DMS53 treated with DMSO at 0.1 percent for 48 hours (cell line): ENCODE measurements around the gene IFI27L2.
A peak's percentile ranks its signal among the peaks of the same experiment; 100 is the strongest.
"Not testable (repeated sequence)": the region's sequence is repeated elsewhere in the genome, so short reads cannot be mapped to it uniquely, and the experiment has no call there.

Source experiments
- DNase-seq: peaks from one replicate; lab custom pipeline; 2025; ENCODE audit not compliant: unreplicated experiment; lab: John Stamatoyannopoulos, UW

IFI27L2 gene

DNA sequence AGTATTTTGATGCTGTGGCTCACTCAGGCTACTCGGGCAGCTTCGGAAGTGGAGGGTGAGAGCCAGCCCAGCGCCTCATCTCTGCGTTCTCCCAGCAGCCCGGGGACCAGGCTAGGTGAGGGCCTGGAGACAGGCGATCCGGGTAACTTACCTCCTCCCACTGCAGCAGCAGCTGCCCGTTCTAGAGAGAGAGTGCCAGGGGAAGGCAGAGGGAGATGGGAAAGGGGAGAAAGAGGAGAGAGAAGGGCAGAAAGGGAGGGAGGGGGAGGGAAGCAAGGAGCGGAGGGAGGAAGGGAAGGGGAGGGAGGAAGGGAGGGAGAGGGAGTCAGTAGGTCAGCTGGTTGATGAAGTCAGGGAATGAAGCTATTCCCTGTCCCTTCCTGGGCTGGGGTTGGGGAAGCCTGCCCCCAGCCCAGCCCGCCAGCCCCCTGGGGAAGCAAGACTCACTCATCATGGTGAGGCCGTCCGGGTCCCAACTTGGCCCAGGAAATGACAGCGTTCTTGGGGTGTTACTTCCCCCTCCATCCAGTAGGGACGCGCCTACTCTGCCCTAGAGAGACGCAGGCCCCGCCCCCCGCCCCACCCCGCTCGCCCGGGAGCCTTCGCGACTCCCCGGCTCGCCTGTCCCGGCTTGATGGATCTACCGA lies at the start of gene IFI27L2:
Gene IFI27L2, minus strand, starts transcription at position 494 of the 647 bp plus-strand sequence. Its CDS starts 40 bp downstream, at position 454.
- peak; percentile 24 for DNase-seq

GRCh38 chr14:94177806-94178205 lies 48.4 kb upstream of the IFI27L2 start:
- no peak for DNase-seq

DNA sequence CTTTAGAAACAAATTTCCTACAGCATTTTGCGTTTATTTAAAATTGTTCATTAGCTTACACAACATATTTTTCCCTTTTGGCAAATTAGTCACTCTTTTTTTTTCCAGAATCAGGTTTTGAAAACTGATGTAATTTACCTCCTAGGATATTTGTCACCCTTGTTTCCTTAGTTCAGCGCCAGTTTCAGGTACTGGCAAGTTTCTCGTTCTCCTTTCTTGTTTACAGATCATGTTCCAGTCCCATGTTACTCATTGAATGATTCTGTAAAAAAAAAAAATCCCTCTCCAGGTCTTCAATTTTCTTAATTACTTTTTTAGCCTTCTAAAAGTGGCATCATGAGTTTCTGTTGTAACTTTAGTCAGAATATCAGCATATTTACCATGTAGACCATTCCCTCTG lies 47.4 kb upstream of the IFI27L2 start:
- DNase-seq = no peak

DNA sequence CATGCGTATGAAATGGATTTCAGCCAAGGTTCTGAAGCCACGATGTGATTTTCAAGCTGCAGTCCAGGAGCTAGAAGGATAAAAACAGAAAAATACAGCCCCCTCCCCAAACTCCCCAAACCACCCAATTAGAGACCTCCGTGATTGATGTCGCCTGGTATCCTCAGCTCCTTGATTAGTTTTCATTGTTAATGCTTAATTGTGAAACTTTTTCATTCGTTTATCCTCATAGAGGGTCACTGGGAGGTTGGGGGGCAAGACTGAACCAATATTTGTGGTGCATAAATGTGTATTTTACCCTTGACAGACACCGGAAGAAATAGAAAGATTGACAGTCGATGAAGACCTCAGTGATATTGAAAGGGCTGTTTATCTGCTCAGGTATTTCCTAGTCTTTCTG lies 46.3 kb upstream of the IFI27L2 start:
- no peak for DNase-seq

DNA sequence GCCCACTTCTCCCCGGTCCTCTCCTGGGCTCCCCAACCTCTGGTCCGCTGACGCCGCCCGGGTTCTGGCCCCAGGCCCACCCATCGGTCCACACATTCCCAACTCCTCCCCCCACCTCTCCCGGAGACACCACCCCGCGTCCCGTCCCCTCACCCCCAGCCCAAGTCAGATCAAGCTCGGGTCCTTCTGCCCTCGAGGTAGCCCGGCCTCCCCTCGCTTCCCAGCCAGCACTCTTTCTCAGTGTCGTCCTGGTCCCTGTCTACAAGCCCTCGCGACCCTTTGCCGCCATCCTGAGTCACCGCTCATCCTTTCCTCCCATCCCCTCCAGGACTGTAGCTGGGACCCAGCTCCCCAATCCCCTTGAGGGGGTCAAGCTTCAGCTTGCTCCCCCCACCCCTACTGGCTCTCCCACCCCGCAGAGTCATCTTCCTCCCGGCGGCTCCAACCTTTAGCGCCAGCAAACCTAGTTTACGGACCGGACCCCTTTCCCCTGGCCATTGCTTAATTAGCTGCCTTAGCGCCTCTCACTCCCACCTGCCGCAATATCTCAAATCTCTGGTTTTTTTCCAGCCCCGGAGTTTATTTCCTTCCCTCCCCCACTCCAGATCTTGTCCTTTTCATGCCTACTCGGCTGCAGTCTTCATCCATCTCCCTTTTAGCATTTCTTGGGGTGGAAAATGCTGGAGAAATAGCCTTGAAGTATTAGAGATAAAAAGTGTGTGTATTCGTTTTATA lies 45.8 kb upstream of the IFI27L2 start:
- DNase-seq = no peak

DNA sequence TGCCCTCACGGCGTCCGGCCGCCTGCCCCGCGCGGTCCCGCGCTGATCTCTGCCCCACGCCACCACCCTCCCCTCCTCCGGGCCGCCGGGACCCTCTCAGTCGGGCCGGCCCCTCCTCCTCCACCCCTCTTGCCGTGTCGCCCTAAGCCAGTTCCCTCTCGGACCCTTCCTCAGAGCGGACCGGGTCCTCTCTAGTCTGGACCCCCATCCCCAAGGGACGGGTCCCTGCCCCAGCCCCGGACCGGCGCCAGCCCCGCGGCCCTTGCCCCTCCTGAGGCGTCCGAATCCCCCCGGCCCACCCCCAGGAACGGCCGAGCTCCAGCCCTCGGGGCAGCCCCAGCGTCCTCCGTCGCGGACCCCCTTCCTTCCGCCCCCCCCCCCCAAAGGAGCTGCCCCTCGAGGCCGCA lies 45.2 kb upstream of the IFI27L2 start:
- no peak for DNase-seq

GRCh38 chr14:94173885-94174603 lies 44.6 kb upstream of the IFI27L2 start, which contains the start of gene PPP4R4:
PPP4R4 (plus strand) TSS chr14:94174322; CDS start chr14:94174466, 144 bp downstream.
- peak; percentile 75 for DNase-seq

DNA sequence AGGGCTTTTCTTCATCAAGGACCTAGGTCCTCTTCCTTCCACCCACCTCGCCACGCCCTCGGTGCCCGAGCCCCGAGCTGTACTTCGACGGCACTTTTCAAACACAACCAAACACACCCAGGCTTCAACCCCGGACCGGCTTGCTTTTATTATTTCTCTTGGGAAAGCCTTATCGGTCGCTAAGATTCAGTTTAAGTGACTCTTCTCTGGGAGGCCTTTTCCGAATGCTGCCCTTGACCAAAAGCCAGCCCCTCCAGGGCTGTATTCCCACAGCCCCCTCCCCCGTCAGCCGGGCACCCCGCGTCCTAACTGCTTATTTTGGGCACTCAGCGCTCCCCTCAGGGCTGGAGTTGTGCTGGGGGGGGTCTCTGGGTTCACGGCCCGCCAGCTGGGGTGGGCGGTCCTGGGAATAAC lies 44.1 kb upstream of the IFI27L2 start:
- no peak for DNase-seq

- DNase-seq = no peak
Measured at GRCh38 chr14:94172545-94172944, 43.1 kb upstream of the IFI27L2 start.

DNA sequence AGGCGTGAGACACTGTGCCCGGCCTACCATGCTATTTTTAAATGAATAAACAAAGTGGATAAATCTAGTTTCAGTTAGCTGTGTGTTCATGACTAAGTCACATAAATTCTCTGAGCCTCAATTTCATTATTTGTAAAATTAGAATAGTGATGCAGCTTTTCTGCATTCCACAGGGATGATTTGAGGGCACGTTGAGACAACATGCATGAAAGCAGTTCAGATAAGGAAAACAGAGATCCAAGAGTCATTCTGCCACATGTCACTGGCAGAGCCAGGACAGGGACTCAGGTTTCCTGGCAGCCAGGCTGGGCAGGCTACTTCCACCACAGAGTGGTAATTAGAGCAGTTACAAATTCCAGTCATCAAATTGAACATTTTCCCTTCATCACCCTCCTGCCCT lies 41.8 kb upstream of the IFI27L2 start:
- DNase-seq = no peak

DNA sequence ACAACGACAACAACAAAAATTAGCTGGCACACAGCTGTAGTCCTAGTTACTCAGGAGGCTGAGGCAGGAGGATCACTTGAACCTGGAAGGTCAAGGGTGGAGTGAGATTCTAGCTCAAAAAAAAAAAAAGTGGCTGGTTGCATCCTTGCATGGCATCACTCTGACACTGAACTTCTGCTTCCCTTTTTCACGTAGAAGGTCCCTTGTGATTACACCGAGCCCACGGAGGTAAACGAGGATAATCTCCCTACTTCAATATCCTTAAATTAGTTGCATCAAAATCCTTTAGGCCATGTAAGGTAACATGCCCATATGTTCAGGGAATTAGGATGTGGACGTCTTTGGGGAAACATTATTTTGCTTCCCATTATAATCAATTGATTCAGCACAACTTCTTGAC lies 40.7 kb upstream of the IFI27L2 start:
- no peak for DNase-seq

DNA sequence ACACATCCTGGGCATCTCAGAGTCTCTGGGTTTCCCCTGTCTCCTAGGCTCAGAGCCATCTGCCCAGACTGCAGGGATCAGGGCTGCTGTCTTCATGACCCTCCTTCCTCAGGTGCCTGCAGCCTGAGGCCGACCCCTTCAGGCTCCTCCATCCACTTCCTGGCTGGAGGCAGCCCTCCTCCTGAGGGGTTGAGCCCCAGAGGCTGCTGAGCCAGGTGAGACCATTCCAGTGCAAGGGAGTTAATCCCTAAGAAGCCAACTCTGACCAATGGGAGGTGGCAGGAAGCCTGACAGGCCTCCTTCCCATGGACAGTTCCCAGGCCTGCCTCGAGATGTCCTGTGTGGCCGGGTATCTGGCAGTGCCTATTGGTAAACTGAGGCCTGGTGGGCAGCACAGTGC lies 36.3 kb upstream of the IFI27L2 start:
- no peak for DNase-seq

DNA sequence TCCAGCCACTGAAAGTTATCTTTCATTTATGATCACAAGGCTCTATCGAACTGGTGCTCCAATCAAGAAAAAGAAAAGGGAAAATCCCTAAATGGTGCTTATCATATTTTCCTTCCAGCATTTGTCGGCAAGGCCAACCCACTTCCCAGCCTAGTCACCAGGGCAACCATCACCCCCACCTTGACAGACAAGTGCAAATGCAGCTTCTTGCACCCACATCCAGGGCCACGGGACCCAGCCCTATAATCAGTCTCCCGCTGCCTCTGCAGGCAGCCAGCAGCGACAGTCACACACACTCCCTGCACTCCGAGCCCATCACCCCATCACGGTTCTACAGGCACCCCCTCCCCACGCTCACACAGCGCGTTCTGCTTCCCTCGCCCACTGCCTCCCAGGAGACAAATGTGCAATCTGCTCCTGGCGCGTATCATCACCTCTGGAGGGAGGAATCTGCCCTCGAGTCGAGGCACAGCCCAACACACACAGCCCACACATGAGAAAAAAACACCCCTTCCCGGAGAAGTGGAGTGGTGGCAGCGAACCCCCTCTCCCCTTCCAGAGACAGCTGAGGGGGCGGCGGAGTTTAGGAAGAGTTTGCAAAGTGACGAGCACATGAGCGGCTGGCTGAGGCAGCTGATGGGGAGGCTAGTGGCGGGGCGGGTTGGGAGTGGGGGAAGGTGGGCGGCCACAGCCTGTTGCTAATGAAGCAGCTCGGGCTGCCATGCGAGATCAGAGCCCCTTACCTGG lies 35.5 kb upstream of the IFI27L2 start:
- no peak for DNase-seq

- no peak for DNase-seq
Measured at GRCh38 chr14:94163796-94164195, 34.4 kb upstream of the IFI27L2 start.

- no peak for DNase-seq
Measured at GRCh38 chr14:94162466-94162865, 33.1 kb upstream of the IFI27L2 start.

- no peak for DNase-seq
Measured at GRCh38 chr14:94161981-94162380, 32.6 kb upstream of the IFI27L2 start.

GRCh38 chr14:94161058-94161457 lies 31.7 kb upstream of the IFI27L2 start:
- DNase-seq = no peak

DNA sequence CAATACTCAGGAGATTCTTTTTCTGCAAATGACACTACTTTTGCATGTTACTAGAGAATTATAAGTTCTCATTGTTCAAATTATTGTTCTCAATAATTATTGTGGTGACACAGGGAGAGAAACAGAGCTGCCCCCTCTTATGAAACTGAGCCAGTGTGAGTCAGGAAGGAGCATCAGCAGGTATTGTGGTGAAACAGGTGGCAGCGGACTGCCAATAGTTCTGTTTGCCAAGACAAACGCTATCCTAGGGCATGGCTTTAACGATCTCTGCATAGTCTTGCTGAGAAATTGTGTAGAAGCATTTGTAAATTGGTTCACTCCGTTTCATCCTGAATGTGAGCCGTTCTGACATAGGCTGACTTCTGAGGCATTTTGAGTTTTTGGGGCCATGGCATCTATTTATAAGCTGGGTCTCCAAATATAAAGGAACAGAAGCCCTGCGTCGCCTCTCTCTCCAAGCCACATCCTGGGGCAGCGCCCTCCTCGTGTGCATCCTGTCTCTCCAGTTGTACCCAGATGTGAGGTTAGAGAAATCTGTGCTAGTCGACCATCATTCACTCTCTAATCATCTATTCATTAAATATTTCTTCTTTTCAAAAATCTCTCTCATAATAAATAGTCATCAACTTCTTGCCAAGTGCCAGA lies 29.0 kb upstream of the IFI27L2 start:
- no peak for DNase-seq

DNA sequence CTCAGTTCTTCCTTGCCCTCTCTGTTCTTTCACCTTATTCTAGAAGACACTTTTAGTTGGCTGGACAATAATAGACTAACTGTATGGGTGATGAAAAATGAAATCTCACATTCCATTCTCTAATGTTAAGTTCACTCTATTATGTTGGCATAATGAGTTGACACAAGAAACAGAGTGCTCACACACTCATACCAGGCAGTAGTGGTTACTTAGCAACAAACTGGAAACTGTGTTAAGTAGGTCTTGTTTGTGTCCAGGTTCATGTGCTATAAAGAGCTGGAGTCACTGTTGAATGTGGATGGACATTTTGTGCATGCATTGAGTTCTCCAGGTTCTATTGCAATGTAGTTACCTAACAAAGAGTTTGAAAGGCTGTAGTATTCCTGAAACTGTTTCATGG lies 27.8 kb upstream of the IFI27L2 start:
- no peak for DNase-seq

- not testable (repeated sequence) for DNase-seq
Measured at GRCh38 chr14:94156143-94156542, 26.7 kb upstream of the IFI27L2 start.
